UCSD-AML1 (cell line): ENCODE results near the gene TSN.
"Not testable (repeated sequence)": the region's sequence is repeated elsewhere in the genome, so short reads cannot be mapped to it uniquely, and the experiment has no call there.

ENCODE experiments used
- DNase-seq: peaks from one replicate; lab custom pipeline; 2025; ENCODE audit not compliant: unreplicated experiment; lab: John Stamatoyannopoulos, UW

Gene TSN

DNA sequence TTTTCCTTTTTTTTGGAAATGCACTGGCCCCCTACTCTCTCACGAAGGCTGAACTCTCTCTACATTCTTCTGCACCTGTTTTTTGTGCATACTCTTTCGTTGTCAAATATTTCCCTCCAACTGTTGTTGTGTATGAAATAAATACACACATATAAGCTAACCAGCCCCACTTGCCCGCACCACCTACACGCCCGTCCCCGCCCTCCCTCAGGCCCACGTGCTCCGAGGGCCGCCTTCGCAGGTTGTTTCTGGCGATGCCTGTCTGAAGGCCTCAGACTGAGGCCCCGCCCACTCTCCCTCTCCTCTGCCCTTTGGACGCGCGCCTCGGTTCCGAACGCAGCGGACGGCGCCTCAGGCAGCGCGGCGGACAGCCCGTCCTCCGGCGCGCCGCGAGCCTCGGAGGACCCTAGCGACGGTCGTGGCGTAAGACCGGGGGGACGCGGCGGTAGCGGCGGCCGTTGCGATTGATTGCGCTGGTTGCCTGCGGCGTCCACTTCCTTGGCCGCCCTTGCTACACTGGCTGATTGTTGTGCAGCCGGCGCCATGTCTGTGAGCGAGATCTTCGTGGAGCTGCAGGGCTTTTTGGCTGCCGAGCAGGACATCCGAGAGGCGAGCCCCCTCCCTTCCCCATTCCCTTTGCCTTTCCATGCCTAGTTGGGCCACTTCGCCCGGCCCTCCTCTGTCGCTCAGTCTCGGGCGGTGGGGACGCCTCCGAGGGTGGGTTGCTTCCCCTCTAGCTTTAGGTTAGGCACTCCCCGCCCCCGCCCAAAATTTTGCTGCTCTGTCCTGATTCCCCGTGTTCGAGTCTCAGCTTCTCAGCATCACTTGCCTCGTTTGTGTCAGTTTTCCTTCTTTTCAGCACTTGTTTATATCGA, at the start of gene TSN:
Gene TSN, plus strand, starts transcription at position 415 of the 875 bp plus-strand sequence. Its CDS starts 129 bp downstream, at position 544.
- DNase-seq: peak; percentile 97

- DNase-seq: no peak
Observed at GRCh38 chr2:121705958-121706357, 49.5 kb upstream of the TSN start.

- no peak for DNase-seq
Observed at GRCh38 chr2:121707344-121707919, 48.0 kb upstream of the TSN start.

GRCh38 chr2:121707920-121708361, 47.5 kb upstream of the TSN start:
- DNase-seq: no peak

GRCh38 chr2:121709776-121710469, 45.5 kb upstream of the TSN start:
- no peak for DNase-seq

GRCh38 chr2:121710470-121711170, 44.8 kb upstream of the TSN start:
- no peak for DNase-seq

- not testable (repeated sequence) for DNase-seq
Observed at GRCh38 chr2:121711481-121711880, 44.0 kb upstream of the TSN start.

DNA sequence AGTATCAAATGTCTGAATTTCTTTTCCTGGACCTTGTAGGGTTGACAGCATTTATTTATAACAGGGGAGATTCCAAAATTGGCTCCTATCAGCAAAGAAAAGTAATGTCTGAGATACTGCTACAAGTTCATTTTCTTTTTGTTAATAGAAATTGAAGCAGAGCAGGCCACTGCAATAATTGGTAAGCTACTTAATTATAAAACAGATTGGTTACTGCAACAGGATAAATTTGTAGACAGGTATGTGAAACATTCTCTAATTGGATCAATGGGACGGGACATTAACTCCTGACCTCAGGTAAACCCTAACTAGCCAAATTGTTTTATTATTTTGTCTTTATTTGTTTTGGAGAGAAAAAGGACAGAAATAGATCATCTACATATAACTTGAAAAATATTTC, 39.3 kb upstream of the TSN start:
- no peak for DNase-seq

GRCh38 chr2:121717529-121717928, 37.9 kb upstream of the TSN start:
- no peak for DNase-seq

DNA sequence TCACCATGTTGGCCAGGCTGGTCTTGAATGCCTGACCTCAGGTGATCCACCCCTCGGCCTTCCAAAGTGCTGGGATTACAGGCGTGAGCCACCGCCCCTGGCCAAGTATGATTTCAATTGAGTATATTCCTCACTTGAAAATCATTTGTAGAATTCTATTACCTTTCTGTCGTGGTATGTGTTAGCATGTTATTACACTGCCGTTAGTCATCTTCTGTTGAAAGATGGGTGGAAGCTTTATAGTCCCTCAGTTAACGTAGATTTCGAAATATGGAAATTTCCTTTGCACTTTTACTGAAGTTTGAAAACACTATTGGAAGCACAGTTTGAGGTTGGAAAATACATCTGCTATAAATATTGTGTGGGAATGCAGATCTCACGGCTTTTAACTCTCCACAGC, 33.5 kb upstream of the TSN start:
- no peak for DNase-seq

DNA sequence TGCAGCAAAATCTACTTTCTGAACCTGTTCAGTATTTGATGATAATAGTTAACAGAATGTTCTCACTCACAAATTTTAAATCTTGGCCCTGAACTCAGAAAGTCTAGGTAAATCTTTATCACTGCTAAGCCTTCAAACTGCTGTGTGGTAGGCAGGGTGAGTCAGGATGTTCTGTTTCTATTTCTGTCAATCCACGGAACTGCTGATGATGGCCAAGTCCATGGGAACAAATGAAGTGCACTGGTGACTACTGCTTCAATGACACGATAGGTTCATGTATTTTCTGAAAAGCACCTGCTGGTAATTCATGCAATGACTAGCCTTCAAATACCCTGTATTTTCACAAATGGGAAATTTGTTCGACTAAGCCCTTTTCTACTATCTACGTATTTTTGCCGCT, 33.0 kb upstream of the TSN start:
- no peak for DNase-seq

DNA sequence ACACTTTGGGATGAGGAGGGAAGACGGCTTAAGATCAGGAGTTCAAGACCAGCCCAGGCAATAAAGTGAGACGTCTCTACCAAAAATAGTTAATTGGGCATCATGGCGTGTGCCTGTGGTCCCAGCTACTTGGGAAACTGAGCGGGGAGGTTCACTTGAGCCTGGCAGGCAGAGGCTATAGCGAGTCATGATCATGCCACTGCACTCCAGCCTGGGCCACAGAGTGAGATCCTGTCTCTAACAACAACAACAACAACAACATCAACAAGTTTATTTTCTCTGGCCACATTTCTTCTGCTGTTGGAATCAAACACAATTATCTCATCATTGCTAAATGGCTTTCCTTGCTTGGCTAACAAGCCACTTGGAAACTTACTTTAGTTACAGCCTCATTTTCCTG, 32.1 kb upstream of the TSN start:
- DNase-seq: no peak

DNA sequence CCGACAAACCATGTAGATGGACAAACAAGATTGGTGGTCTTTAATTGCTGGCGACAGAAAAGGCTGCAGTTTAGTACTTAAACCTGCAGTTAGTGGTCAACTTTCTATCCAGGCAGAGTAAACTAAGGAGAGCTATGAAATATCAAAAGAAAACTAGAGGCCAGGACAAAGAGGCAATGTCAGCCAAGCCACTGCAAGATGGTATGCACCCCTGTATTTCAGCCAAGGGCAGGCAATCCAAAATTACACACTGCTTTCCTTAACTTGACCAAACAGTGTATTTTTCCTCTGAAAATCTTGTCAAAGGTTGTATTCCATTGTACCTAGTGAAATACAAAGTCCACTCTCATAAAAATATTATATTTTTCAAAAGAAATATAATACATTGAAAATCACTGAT, 28.1 kb upstream of the TSN start:
- no peak for DNase-seq

DNA sequence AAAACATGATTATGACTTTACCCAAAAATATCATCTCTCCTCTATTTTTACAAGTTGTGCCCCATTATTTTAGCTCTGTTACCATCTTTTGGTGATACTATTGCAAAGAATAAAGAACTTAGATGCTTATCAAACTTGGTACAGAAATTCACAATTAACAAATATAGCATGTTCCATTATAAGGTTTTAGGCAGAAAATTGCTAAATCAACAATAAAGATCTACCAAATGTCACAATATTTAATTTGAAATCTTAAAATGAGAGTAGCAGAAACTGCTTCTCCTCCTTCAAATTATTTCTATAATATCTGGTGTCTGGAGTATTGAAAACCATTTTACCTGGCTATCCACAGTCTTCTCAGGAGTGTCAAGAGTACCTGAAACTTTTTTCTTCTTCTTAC, 27.5 kb upstream of the TSN start:
- no peak for DNase-seq

DNA sequence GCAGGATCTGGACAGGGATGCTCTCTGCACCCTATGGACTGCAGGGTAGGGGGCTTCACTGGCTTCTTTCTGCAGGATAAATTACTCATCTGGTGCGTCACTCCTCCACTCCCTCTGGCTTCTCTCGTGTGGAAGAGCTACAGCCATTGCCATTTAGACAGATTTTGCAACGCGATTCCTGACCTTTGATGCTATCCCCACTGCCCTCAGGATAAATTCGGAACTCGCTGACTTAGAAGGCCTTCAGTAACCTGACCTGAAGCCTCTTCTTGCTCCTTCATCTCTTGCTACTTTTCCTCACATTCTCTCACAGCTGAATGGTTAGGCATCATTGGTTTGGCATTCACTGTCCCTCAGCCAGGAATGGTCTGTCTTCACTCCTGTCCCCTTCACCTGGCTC, 24.1 kb upstream of the TSN start:
- DNase-seq: no peak

- not testable (repeated sequence) for DNase-seq
Observed at GRCh38 chr2:121734544-121734943, 20.9 kb upstream of the TSN start.

DNA sequence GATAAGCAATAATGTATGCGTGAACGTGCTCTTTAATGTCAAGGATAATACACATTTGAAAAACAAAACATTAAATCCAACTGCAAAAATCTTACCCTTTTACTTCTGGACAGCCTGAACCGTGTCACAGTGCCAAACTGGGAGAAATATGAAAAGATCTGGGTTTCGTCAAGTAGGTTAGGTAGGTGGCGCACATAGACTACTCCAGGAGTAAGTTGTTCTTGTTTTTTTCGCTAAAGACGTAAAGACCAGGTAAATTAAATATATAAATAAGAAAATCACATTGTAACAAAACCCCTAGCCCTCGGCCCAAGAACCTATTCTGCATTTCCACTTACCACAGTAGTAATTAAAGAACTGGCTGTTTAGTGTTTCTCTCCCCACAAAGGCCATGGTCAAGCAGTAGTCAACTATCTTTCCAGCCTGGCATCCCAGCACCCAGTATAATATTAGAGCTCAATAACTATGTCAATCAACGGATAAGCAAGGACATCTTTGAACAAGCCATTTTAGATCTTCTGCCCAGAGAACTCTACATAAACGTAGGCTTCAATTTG, 19.9 kb upstream of the TSN start:
- DNase-seq: no peak

DNA sequence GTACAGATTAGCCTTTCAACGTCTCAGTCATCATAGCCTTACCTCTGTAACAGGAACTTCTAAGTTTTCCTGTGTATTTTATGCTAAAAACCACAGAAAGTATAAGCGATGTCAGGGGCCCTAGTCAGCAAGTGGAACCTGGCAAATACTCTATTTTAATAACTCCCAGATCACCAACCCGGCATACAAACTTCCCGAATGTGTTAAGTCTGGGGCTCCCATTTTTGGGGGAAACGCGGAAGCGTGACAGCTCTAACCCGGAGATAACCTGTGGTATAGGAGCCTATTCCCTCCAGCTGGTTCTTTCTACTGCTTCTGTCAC, 19.4 kb upstream of the TSN start:
- no peak for DNase-seq

DNA sequence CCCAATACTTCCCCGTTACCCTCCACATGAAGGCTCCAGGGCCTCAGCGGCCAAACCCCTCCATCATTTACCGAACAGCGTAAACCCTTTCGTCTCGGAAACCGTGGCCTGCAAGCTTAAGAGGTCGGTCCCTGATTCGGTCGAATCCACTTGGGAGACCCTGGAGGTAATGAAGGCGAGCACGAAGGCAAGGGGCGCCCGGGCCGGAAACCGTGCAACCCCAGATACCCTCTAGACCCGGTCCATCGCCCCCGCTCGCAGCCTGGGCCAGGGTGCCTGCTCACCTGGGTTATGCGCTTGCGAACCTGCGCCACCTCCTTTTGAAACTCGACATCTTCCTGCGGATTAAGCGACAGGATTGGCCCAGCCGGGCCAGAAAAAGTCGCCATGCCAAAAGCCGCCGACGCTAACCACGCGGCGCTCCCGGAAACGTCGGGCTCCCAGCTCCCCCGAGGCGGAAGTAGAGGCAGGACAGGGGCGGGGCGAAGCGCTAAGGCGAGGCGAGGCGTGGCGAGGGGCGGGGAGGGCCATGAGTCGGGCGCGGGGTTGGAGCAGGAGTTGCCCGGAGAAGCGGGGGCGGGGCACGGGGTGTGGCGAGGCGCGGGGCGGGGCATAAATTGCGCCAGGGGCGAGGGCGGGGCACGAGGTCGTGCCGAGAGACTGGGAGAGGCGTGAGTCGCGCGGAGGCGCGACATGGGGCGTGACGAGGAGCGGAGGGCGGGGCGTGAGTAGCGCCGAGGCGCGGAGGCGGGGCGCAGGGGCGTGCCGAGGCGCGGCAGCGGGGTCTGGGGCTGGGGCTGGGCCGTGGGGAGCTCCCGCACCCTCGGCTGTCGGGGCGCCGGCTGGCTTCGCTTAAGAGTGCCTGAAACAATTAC, 18.8 kb upstream of the TSN start, which contains the start of gene NIFK:
Gene NIFK, minus strand, starts transcription at position 414 of the 875 bp plus-strand sequence. Its CDS starts 25 bp downstream, at position 389.
- peak; percentile 100 for DNase-seq

DNA sequence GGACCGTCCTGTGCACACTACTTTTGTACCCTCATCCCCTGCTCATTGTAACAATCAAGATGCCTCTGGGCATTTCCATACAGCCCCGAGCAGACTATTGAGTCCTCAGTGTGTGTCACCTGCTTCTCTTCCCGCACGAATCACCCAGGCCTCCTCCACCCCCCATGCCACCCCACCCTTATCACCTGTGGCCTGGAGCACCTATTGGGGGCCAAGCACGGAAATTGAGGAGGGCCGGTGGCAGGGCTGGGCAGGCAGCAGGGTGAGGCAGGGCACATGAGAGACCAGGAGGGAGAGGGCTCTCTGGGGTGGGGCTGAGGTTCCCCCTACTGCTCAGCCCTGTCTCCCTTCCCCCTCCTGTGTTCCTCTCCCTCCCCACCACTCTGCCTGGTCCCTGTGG, 14.5 kb upstream of the TSN start:
- DNase-seq: no peak
